Adrenal gland (tissue), 5 donors: ENCODE results near the gene AGRN.

Source experiments
- CTCF ChIP-seq, 6 experiments: fragments of 450-650 bp in 4 of 6; fragments of 200-600 bp in 2 of 6; sonication (generic) in 1 of 6; IDR thresholded peaks; 1 replicate in 5 of 6; 2 replicates in 1 of 6; pipeline versions ENCODE4 v1.5.1 to v1.8.0; 2016 to 2021; ENCODE audit warnings: antibody characterized with exemption in 6 of 6, mild to moderate bottlenecking in 2 of 6, moderate library complexity in 1 of 6
- POLR2A ChIP-seq, 2 donors: fragments of 450-650 bp; IDR thresholded peaks; one replicate each; pipeline ENCODE4 v1.6.1; 2017; ENCODE audit warnings: antibody characterized with exemption in 2 of 2, mild to moderate bottlenecking in 2 of 2, moderate library complexity in 1 of 2
- donor health status: DM: no; HTN: no; CAD: no.

- TF ChIP-seq CTCF (IDR thresholded peaks at IDR 0.05) (no peak), POLR2A (IDR thresholded peaks at IDR 0.05) (no peak)
Measured at GRCh38 chr1:1038694-1039093, 18.8 kb downstream of the AGRN start.
